Calu3 (cell line): ENCODE data around the gene ZNF700. TPM values are rescaled to one million over a fixed set of nuclear protein-coding genes. Genes with fewer than 3 reads are reported as not detected.

Experiments used
- BruUV-seq: library from RNA; stranded (reverse); fragments of 400-500 nt; replicated peaks from 2 replicates; lab custom pipeline; 2021; lab: Mats Ljungman, UMichigan
- CTCF ChIA-PET: fragments of 300-600 bp; sonication (Branson Sonifier 250); formaldehyde crosslinking; loops from one replicate; lab custom pipeline; 2022; ENCODE audit warnings: antibody characterized with exemption; lab: Charles Lee
- DNase-seq: peaks from one replicate; pipeline ENCODE4 v3.0.0; 2022
- H3K27ac Mint-ChIP-seq: one replicate; pipeline ENCODE4 v1.8.0; 2022; ENCODE audit warnings: mixed read lengths; ENCODE audit not compliant: unreplicated experiment
- H3K27me3 Mint-ChIP-seq: one replicate; pipeline ENCODE4 v1.8.0; 2022; ENCODE audit warnings: mixed read lengths; ENCODE audit not compliant: unreplicated experiment
- H3K36me3 Mint-ChIP-seq: one replicate; pipeline ENCODE4 v1.8.0; 2022; ENCODE audit warnings: mild to moderate bottlenecking, moderate library complexity, mixed read lengths; ENCODE audit not compliant: insufficient read depth, unreplicated experiment
- H3K4me1 Mint-ChIP-seq: one replicate; pipeline ENCODE4 v1.8.0; 2022; ENCODE audit warnings: mild to moderate bottlenecking, low read depth, mixed read lengths; ENCODE audit not compliant: unreplicated experiment
- H3K4me3 Mint-ChIP-seq: one replicate; pipeline ENCODE4 v1.8.0; 2022; ENCODE audit warnings: mild to moderate bottlenecking, low read depth, moderate library complexity, mixed read lengths; ENCODE audit not compliant: unreplicated experiment
- H3K9me3 Mint-ChIP-seq: one replicate; pipeline ENCODE4 v1.8.0; 2022; ENCODE audit warnings: low read depth, mixed read lengths; ENCODE audit not compliant: unreplicated experiment
- CTCF ChIP-seq: fragments of 200-600 bp; IDR thresholded peaks from one replicate; pipeline ENCODE4 v1.8.0; 2022; ENCODE audit warnings: antibody characterized with exemption; ENCODE audit not compliant: unreplicated experiment
- intact Hi-C: fragments of 100-400 bp; cut with micrococcal nuclease; formaldehyde crosslinking; loops from one replicate; pipeline ENCODE4 v1.10.0; 2022; ENCODE audit not compliant: unreplicated experiment
- total RNA-seq: library from RNA; stranded (reverse); gene quantifications from 2 replicates; pipeline ENCODE4 v1.2.3, GENCODE V29; 2022

The ZNF700 gene
- total RNA-seq, 1 experiment from 2014 or later: 11.4 TPM

GRCh38 chr19:11971041-11971440, 46.1 kb downstream of the ZNF700 start:
- no TSS peak for BruUV-seq
- Mint-ChIP-seq H3K9me3 (peaks cover 10% of the 10 kb centered on the region), H3K36me3 (no peaks in the 10 kb centered on the region), H3K4me1 (peaks cover 1% of the 10 kb centered on the region), H3K27ac (no peak overlapping the region), H3K4me3 (no peak overlapping the region), H3K27me3 (no peaks in the 10 kb centered on the region)
- intact Hi-C loops: no loop called here
- CTCF ChIA-PET: no interaction called here
- DNase-seq: no peak
- TF ChIP-seq CTCF: no peak

- TF ChIP-seq CTCF: no peak
- no TSS peak for BruUV-seq
- H3K27me3 Mint-ChIP-seq: no peaks in the 10 kb centered on the region
- no peaks in the 10 kb centered on the region for H3K4me1 Mint-ChIP-seq
- intact Hi-C loops: no loop called here
- no peaks in the 10 kb centered on the region for H3K36me3 Mint-ChIP-seq
- CTCF ChIA-PET: no interaction called here
- H3K4me3 Mint-ChIP-seq: no peak overlapping the region
- peaks cover 10% of the 10 kb centered on the region for H3K9me3 Mint-ChIP-seq
- no peak overlapping the region for H3K27ac Mint-ChIP-seq
- no peak for DNase-seq
Measured at GRCh38 chr19:11973019-11973810, 48.3 kb downstream of the ZNF700 start.

GRCh38 chr19:11978492-11979100, 53.7 kb downstream of the ZNF700 start:
- Mint-ChIP-seq H3K4me1 (no peaks in the 10 kb centered on the region), H3K27me3 (no peaks in the 10 kb centered on the region), H3K9me3 (peaks cover 2% of the 10 kb centered on the region), H3K27ac (no peak overlapping the region), H3K4me3 (no peak overlapping the region), H3K36me3 (no peaks in the 10 kb centered on the region)
- intact Hi-C loops: no loop called here
- CTCF ChIA-PET: no interaction called here
- DNase-seq: no peak
- no TSS peak for BruUV-seq
- no peak for TF ChIP-seq CTCF

GRCh38 chr19:11979527-11979926, 54.6 kb downstream of the ZNF700 start:
- H3K27ac Mint-ChIP-seq: no peak overlapping the region
- H3K9me3 Mint-ChIP-seq: no peaks in the 10 kb centered on the region
- H3K4me1 Mint-ChIP-seq: no peaks in the 10 kb centered on the region
- no peaks in the 10 kb centered on the region for H3K36me3 Mint-ChIP-seq
- DNase-seq: no peak
- BruUV-seq: no TSS peak
- no peak for TF ChIP-seq CTCF
- intact Hi-C loops: no loop called here
- CTCF ChIA-PET: no interaction called here
- H3K27me3 Mint-ChIP-seq: no peaks in the 10 kb centered on the region
- H3K4me3 Mint-ChIP-seq: no peak overlapping the region
